ENCODE measurements around the gene NPAS3. TPM values are rescaled to one million over a fixed set of nuclear protein-coding genes. Genes with fewer than 3 reads are reported as not detected.

The NPAS3 gene
- total and polyA plus RNA-seq, 2 donors (not counting 3 experiments of a cell fraction or from before 2014, with no cell fraction given) = 0.10 to 0.13 TPM

- H3K4me1 ChIP-seq (ENCODE audit: control insufficient read depth, extremely low read depth, insufficient read depth, low read length) = no peaks in the 10 kb centered on the region
- no TSS peak for BruUV-seq (replicated peaks)
- no peaks in the 10 kb centered on the region for H3K36me3 ChIP-seq (ENCODE audit: control insufficient read depth in 2 of 2, extremely low read depth in 1 of 2, insufficient read depth in 2 of 2, low read length in 2 of 2)
- DNase-seq (ENCODE audit: low read depth, low spot score) (no peak), FAIRE-seq (no peak)
- H3K79me2 ChIP-seq (ENCODE audit: control insufficient read depth, insufficient read depth, low read length) = no peaks in the 10 kb centered on the region
- no peak overlapping the region for H3K4me2 ChIP-seq (ENCODE audit: insufficient read depth, low read length)
- no peak overlapping the region for H2AFZ ChIP-seq (ENCODE audit: low read depth, low read length)
- H3K9me3 ChIP-seq (replicated peaks; ENCODE audit: control insufficient read depth, insufficient read depth, low read length) = no peaks in the 10 kb centered on the region
- dilution Hi-C loops (cut with MboI; ENCODE audit: extremely low pct_ligation_motif_present, low sequenced_read_pairs) = no loop called here
- H3K9ac ChIP-seq (replicated peaks; ENCODE audit: extremely low read depth, insufficient read depth, low read length) = no peak overlapping the region
- CTCF ChIA-PET = interaction anchor here (2.1 to 4.9 kb wide), 5 partner anchors 10 to 378 kb away, joined by 15 to 244 read pairs (median 24); no protein-coding TSS in a partner anchor
- no peak overlapping the region for H3K27ac ChIP-seq (ENCODE audit: insufficient read depth, low read depth, low read length)
- no peaks in the 10 kb centered on the region for H3K9me1 ChIP-seq (replicated peaks; ENCODE audit: control insufficient read depth, extremely low read depth, insufficient read depth, low read length)
- H3K27me3 ChIP-seq (ENCODE audit: control insufficient read depth in 2 of 2, insufficient read depth in 2 of 2, low read length in 2 of 2) = peaks cover 0 to 3% of the 10 kb centered on the region in 2 experiments
- no peak overlapping the region for H3K4me3 ChIP-seq (replicated peaks in 1 of 3; ENCODE audit: insufficient read depth in 1 of 3, low read depth in 1 of 3, low read length in 3 of 3)
- POLR2A ChIA-PET = no interaction called here
- no peak for TF ChIP-seq POLR2AphosphoS5 (IDR thresholded peaks at IDR 0.05; ENCODE audit: insufficient read depth, low read depth, low read length)
- no peak for TF ChIP-seq EZH2 (IDR thresholded peaks at IDR 0.05; ENCODE audit: borderline replicate concordance, low read depth, low read length, severe bottlenecking)
- TF ChIP-seq CTCF (IDR thresholded peaks at IDR 0.05; ENCODE audit: extremely low read depth in 1 of 2, insufficient read depth in 1 of 2, low read depth in 1 of 2, low read length in 2 of 2) = no peak
- TF ChIP-seq FOS (IDR thresholded peaks at IDR 0.05; ENCODE audit: borderline replicate concordance, insufficient read depth, low read length) = no peak
- no peak for TF ChIP-seq GATA2 (IDR thresholded peaks at IDR 0.05; ENCODE audit: insufficient read depth, insufficient read length, low read depth, low read length)
- no peak for TF ChIP-seq MYC (IDR thresholded peaks at IDR 0.05; ENCODE audit: low read depth, low read length)
- no peak for TF ChIP-seq POLR2A (IDR thresholded peaks at IDR 0.05; ENCODE audit: low read depth, low read length)
- no peak for TF ChIP-seq JUN (IDR thresholded peaks at IDR 0.05; ENCODE audit: borderline replicate concordance, insufficient read depth, insufficient read length, low read depth)
- TF ChIP-seq MAX (IDR thresholded peaks at IDR 0.05; ENCODE audit: insufficient read depth, insufficient read length) = no peak
- H4K20me1 ChIP-seq (replicated peaks; ENCODE audit: control insufficient read depth, extremely low read depth, insufficient read depth, low read length) = no peaks in the 10 kb centered on the region
- intact Hi-C loops (cut with micrococcal nuclease) = no loop called here
These were observed 912.1 kb downstream of the NPAS3 start for GRCh38 chr14:33850826-33851225.

Measured in endothelial cell of umbilical vein (primary cell).